Tibial artery (tissue), 4 donors: ENCODE results near the gene PPP2R3C.

Experiments used
- DNase-seq, 2 donors: peaks; one replicate each; pipeline ENCODE4 v3.0.0-alpha.2; 2019
- H3K27ac ChIP-seq, 2 donors: fragments of 200-600 bp; sonication (generic) in 1 of 2; 1 replicate in 1 of 2; 2 replicates in 1 of 2; pipeline ENCODE4 v1.5.1; 2018 to 2019; ENCODE audit warnings: mild to moderate bottlenecking in 1 of 2
- H3K27me3 ChIP-seq, 2 donors: fragments of 200-600 bp; sonication (generic) in 1 of 2; one replicate each; pipeline versions ENCODE4 v1.5.1 to v1.6.0; 2016 to 2019
- H3K36me3 ChIP-seq, 3 donors: fragments of 200-600 bp; sonication (generic) in 2 of 3; one replicate each; pipeline ENCODE4 v1.5.1; 2016 to 2019; ENCODE audit warnings: mild to moderate bottlenecking in 2 of 3
- H3K4me1 ChIP-seq, 4 donors: fragments of 200-600 bp; sonication (generic) in 2 of 4; 1 replicate in 3 of 4; 2 replicates in 1 of 4; pipeline ENCODE4 v1.5.1; 2016 to 2019
- H3K4me3 ChIP-seq, 2 donors: fragments of 200-600 bp; sonication (generic) in 1 of 2; 1 replicate in 1 of 2; 2 replicates in 1 of 2; pipeline ENCODE4 v1.5.1; 2018 to 2019; ENCODE audit warnings: mild to moderate bottlenecking in 2 of 2
- H3K9me3 ChIP-seq, 3 donors: fragments of 200-600 bp; sonication (generic) in 1 of 3; one replicate each; pipeline ENCODE4 v1.5.1; 2016 to 2019
- intact Hi-C: fragments of 100-400 bp; cut with DNase I; formaldehyde crosslinking; loops from one replicate; pipeline ENCODE4 v1.15.0; 2023; ENCODE audit warnings: low total_unique reads
- TF ChIP-seq, protein P1 (sequence below), 2 experiments: fragments of 200-600 bp in 1 of 2; fragments of 450-650 bp in 1 of 2; IDR thresholded peaks; one replicate each; pipeline ENCODE4 v1.5.1; 2017 to 2019; ENCODE audit warnings: antibody characterized with exemption in 2 of 2, mild to moderate bottlenecking in 1 of 2, moderate library complexity in 1 of 2

Gene PPP2R3C

DNA sequence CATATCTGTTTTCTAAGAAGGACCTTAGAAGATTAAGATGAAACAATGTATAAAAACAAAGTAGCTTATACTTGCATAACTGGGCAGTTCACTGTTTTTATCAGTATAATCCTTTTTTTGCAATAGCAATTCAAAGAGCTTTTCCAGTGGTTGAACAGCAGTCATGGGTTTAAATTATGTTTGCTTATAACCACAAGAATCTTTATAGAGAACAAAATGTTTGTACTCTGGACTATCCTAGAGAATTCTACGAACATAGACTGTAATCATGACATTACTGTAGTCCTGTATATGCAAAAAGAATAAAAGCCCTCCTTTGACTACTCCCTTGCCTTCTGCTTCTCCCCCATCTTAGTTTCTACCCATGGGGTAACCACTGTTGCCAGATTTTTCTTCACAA lies 70.0 kb downstream of the PPP2R3C start:
- H3K4me3 ChIP-seq: no peak overlapping the region
- no peaks in the 10 kb centered on the region for H3K27me3 ChIP-seq
- intact Hi-C loops: no loop called here
- TF ChIP-seq, protein P1, sequence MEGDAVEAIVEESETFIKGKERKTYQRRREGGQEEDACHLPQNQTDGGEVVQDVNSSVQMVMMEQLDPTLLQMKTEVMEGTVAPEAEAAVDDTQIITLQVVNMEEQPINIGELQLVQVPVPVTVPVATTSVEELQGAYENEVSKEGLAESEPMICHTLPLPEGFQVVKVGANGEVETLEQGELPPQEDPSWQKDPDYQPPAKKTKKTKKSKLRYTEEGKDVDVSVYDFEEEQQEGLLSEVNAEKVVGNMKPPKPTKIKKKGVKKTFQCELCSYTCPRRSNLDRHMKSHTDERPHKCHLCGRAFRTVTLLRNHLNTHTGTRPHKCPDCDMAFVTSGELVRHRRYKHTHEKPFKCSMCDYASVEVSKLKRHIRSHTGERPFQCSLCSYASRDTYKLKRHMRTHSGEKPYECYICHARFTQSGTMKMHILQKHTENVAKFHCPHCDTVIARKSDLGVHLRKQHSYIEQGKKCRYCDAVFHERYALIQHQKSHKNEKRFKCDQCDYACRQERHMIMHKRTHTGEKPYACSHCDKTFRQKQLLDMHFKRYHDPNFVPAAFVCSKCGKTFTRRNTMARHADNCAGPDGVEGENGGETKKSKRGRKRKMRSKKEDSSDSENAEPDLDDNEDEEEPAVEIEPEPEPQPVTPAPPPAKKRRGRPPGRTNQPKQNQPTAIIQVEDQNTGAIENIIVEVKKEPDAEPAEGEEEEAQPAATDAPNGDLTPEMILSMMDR (IDR thresholded peaks at IDR 0.05): no peak
- peaks cover 0 to 40% (median 21%) of the 10 kb centered on the region in 4 donors for H3K4me1 ChIP-seq
- peaks cover 3 to 29% (median 9%) of the 10 kb centered on the region in 3 donors for H3K36me3 ChIP-seq
- no peak for DNase-seq
- no peaks in the 10 kb centered on the region for H3K9me3 ChIP-seq
- H3K27ac ChIP-seq: peak overlapping the region in 1 of 2 donors; percentile 56

DNA sequence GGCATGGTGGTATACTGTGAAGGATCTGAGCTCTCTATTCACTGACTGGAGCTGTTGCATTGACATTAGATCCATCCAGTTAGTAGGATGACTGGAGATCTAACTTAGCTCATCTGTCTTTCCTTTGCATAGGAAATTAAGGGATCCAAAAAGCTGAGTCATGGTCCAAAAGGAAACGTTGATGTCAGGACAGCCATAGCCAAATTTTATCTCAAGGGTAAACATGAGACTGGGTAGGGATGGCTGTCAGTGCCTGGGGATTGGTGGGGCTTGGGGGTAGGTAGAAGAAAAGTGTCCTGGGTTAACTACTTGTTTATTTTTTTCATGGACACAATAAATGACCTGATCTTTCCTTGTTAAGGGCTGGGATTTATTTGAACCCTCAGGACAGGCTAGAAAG lies 71.1 kb downstream of the PPP2R3C start:
- no peak for DNase-seq
- intact Hi-C loops: no loop called here
- peak overlapping the region in 1 of 2 donors; percentile 56 for H3K27ac ChIP-seq

DNA sequence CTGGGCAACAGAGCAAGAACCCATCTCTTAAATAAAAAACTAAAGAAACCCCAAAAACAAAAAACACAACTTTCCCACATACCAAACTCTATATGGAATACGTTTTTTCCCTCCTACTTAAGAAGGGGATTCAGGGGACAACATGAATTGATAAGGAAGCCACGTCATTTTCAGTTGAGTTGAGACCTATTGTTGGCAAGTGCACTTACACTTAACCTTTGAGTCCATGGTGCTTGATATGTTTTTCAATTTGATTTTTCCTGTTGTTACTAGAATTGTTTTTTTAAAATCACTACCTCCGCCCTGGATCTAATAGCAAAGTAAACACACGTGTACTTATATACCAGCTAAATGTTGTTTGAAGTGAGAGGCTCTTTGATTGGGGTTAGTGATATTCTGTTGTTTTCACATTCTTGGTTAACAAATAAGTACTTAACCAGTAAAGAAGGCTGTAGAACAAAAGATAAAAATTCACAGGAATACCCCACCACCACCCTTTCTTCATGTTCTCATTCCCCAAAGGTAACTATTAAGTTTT lies 73.7 kb downstream of the PPP2R3C start:
- H3K4me3 ChIP-seq: peak overlapping the region in 1 of 2 donors; percentile 70
- DNase-seq: no peak
- TF ChIP-seq, protein P1 (IDR thresholded peaks at IDR 0.05): no peak
- intact Hi-C loops: loop anchor here (5.0 to 10.0 kb wide), 4 partner anchors 66 to 287 kb away; partner anchors contain the start of genes PPP2R3C, PRORP and SRP54
- H3K4me1 ChIP-seq: peaks cover 0 to 47% (median 21%) of the 10 kb centered on the region in 4 donors
- H3K27ac ChIP-seq: no peak overlapping the region
- no peaks in the 10 kb centered on the region for H3K27me3 ChIP-seq
- H3K36me3 ChIP-seq: peaks cover 0 to 3% (median 0%) of the 10 kb centered on the region in 3 donors
- no peaks in the 10 kb centered on the region for H3K9me3 ChIP-seq

More for the DNA sequence above, 71.1 kb downstream of the PPP2R3C start:
- H3K4me1 ChIP-seq: peaks cover 0 to 40% (median 21%) of the 10 kb centered on the region in 4 donors
- no peak overlapping the region for H3K4me3 ChIP-seq
- H3K9me3 ChIP-seq: no peaks in the 10 kb centered on the region
- no peaks in the 10 kb centered on the region for H3K27me3 ChIP-seq
- TF ChIP-seq, protein P1 (IDR thresholded peaks at IDR 0.05): no peak
- peaks cover 3 to 20% (median 9%) of the 10 kb centered on the region in 3 donors for H3K36me3 ChIP-seq

DNA sequence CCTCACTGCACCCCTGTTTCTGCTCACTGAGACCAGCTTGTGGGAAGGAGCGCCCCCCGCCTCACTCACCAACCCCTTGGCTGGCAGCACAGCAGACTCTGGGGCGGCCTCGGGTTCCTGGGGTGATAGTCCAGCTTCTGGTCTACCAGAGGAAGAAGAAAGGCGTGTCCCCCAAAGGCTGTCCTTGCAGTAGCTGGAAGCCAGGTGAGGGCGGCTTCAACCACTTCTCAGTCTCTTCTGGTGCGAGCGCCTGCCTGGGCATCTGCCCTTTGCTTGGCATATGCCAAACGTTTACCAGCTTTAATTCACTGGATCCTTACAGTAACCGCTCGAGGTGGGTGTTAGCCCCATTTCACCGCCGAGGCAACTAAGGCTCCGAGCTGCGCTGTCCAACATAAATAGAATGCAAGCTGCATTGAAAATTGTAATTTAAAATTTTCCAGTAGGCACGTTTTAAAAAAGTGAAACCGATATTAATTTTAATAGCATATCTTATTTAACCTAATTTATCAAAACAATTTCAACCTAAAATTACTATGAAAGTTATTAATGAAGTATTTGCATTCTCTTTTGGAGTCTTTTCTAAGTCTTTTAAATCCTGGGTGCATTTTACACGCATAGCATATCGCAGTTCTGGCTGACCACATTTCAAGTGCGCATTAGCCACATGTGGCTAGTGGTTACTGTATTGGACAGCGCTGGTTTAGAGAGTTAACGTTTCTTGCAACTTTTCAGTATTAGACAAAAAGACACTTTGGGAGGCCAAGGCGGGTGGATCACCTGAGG lies 74.8 kb downstream of the PPP2R3C start:
- Histone ChIP-seq H3K4me1 (peaks cover 0 to 47% (median 21%) of the 10 kb centered on the region in 4 donors), H3K36me3 (peaks cover 0 to 3% (median 0%) of the 10 kb centered on the region in 3 donors), H3K27me3 (no peaks in the 10 kb centered on the region), H3K27ac (peak overlapping the region; percentile 96 to 97), H3K4me3 (peak overlapping the region; percentile 70 to 82), H3K9me3 (no peaks in the 10 kb centered on the region)
- TF ChIP-seq, protein P1 (IDR thresholded peaks at IDR 0.05): no peak
- intact Hi-C loops: loop anchor here (5.0 to 10.0 kb wide), 4 partner anchors 65 to 288 kb away; partner anchors contain the start of genes PPP2R3C, PRORP and SRP54
- DNase-seq: no peak

DNA sequence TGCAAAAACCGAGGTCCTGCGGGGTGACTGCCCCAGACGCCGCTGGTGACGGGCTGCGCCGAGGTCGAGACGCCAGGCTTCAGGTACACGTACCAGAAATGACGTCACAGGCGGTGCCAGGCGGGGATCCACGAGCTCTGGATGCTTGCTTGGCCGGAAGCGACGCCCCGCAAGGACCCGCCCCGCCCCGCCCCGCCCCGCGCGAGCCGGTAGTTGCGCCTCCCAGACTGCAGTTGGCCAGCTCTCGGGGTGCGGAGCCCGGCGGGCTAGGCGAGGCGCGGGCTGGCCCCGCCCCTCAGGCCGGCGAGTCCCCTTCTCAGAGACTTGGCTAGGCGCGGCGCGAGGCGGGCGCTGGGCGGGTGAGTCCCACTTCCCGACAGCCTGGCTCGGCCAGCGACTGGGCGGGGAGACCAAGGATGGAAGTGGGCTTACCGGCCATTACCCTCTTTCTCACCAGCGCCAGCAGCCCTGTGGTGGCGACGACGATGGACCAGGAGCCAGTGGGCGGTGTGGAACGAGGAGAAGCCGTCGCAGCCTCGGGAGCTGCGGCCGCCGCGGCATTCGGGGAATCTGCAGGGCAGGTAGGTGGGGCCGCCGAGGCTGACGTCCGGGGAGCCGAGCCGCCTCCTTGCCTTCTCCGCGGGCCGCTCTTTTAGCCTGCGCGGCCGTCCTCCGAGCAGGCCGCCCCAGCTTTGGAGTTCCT lies 75.6 kb downstream of the PPP2R3C start, which contains the start of gene FAM177A1:
Gene FAM177A1 (plus strand): TSS at position 225 of the 703 bp plus-strand sequence. CDS start 192 bp downstream, at position 417.
- TF ChIP-seq, protein P1 (IDR thresholded peaks at IDR 0.05): no peak
- intact Hi-C loops: loop anchor here (5.0 to 10.0 kb wide), 4 partner anchors 64 to 289 kb away; partner anchors contain the start of genes PPP2R3C, PRORP and SRP54

More for the DNA sequence above, 75.6 kb downstream of the PPP2R3C start, which contains the start of gene FAM177A1:
- Histone ChIP-seq H3K27ac (peak within 1 kb of the TSS; percentile 96 to 97), H3K4me3 (peak within 1 kb of the TSS; percentile 70 to 82), H3K36me3 (peaks cover 0 to 3% (median 0%) of the 10 kb centered on the region in 3 donors), H3K27me3 (no peaks in the 10 kb centered on the region), H3K9me3 (no peaks in the 10 kb centered on the region), H3K4me1 (peaks cover 0 to 47% (median 21%) of the 10 kb centered on the region in 4 donors)
- DNase-seq: peak; percentile 97 to 99
